C4-2B (cell line): Measurements from ENCODE around the gene TMUB1.
A peak's percentile ranks its signal among the peaks of the same experiment; 100 is the strongest.

Source experiments
- H3K27ac ChIP-seq: fragments of 450-650 bp; 2 replicates; pipeline ENCODE4 v1.5.1; 2017
- ZFX ChIP-seq: fragments of 450-650 bp; IDR thresholded peaks from 2 replicates; pipeline ENCODE4 v1.6.1; 2017
- TF ChIP-seq, protein P1 (sequence below): fragments of 450-650 bp; conservative IDR thresholded peaks from 2 replicates; pipeline ENCODE4 v1.5.1; 2017; ENCODE audit warnings: mild to moderate bottlenecking

TMUB1 gene

GRCh38 chr7:151062399-151063211 is 20.7 kb downstream of the TMUB1 start:
- TF ChIP-seq ZFX, result no peak
- TF ChIP-seq, protein P1, sequence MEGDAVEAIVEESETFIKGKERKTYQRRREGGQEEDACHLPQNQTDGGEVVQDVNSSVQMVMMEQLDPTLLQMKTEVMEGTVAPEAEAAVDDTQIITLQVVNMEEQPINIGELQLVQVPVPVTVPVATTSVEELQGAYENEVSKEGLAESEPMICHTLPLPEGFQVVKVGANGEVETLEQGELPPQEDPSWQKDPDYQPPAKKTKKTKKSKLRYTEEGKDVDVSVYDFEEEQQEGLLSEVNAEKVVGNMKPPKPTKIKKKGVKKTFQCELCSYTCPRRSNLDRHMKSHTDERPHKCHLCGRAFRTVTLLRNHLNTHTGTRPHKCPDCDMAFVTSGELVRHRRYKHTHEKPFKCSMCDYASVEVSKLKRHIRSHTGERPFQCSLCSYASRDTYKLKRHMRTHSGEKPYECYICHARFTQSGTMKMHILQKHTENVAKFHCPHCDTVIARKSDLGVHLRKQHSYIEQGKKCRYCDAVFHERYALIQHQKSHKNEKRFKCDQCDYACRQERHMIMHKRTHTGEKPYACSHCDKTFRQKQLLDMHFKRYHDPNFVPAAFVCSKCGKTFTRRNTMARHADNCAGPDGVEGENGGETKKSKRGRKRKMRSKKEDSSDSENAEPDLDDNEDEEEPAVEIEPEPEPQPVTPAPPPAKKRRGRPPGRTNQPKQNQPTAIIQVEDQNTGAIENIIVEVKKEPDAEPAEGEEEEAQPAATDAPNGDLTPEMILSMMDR, result no peak
- no peak overlapping the region for H3K27ac ChIP-seq

GRCh38 chr7:151062111-151062398 is 21.2 kb downstream of the TMUB1 start:
- TF ChIP-seq, protein P1, result no peak
- TF ChIP-seq ZFX, result no peak

DNA sequence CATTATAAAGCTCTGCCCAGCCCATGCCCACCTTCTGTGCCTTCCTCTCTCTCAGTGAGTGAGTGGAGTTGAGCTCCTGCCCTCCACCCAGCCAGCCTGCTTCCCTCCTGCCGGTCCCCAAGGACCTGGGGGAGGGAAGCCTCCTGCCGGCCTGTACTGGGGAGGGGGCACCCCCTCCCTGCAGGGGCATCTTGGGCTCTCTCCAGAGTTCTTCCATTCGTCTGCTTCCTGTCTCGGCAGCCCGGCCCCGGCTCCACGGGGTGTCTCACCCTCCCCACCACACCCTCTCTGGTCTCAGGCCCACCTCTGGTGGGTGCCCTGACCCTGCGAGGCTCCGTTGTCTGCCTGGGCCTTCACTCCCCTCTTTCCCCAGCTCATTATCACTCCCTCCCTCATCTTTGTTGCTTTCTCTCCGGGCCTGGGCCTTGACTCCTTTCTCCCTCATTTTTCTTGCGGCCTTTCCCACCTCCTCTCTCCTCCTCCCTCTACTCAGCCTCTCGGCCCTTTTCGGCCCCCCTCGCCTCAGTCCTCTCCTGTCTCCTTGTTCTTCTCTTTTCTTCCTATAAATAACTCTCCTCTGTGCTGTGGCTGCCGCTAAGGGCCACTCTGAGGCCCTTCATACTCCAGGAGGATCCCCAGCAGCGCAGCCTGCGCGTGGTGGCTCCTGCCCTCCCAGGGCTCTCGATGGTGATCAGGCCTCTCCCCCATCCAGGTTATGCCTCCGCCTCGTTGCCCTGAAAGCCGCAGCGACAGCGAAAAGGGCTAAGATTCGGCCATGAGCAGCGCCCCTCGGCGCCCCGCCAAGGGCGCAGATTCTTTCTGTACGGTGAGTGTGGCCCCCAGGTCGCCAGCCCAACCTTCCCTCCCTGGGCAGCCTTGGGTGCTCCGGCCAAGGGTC is 21.8 kb downstream of the TMUB1 start:
- TF ChIP-seq, protein P1, result no peak
- TF ChIP-seq ZFX, result no peak

More at GRCh38 chr7:151062111-151062398, 21.2 kb downstream of the TMUB1 start:
- no peak overlapping the region for H3K27ac ChIP-seq

GRCh38 chr7:151060416-151061212 is 22.7 kb downstream of the TMUB1 start:
- peak overlapping the region; percentile 80 for H3K27ac ChIP-seq
- TF ChIP-seq ZFX, result no peak

More for the DNA sequence above, 21.8 kb downstream of the TMUB1 start:
- H3K27ac ChIP-seq, result peak overlapping the region; percentile 80; the same call in 1 of the 2 replicates

- TF ChIP-seq ZFX, result no peak
- TF ChIP-seq, protein P1, result no peak
- H3K27ac ChIP-seq, result peak overlapping the region; percentile 80
These were observed 23.2 kb downstream of the TMUB1 start for GRCh38 chr7:151060113-151060415.

- peak; percentile 34; the same call in 1 of the 2 replicates for TF ChIP-seq ZFX
- TF ChIP-seq, protein P1, result no peak; the same call in 1 of the 2 replicates
- peak within 1 kb of the TSS; percentile 80 for H3K27ac ChIP-seq
These were observed 23.8 kb downstream of the TMUB1 start, which contains the start of gene SLC4A2 for GRCh38 chr7:151059367-151060112. Gene SLC4A2 (plus strand): TSS chr7:151059589. CDS start chr7:151061988, 2,399 bp downstream.

DNA sequence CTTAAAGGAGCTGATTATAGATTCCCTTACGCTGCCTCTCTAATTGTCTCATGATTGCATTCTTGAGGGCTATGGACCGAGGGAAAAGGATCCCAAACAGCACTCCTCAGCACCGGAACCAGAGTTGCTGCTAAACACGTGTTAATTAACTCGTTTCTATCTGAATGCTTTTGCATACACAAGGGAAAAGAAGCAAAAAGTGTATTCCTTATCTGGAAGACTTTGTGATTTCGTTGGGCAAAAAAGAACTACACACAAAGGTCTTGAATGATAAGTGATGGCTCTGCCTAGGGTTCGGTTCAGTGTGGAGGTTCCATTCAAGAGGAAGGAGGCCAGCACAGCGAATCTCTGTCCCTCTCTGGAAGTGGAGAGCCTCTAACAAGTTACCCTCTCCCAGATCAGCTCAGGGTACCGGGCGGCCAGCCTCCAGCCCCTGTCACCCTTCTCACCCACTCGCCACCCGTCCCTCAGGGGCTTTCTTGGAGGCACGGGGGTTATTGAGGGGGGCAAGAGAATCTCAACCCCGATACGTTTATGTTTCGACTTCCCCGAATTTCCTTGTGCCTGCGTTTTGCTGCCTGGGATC is 24.4 kb downstream of the TMUB1 start:
- peak overlapping the region; percentile 80 for H3K27ac ChIP-seq

More for the DNA sequence above, 24.4 kb downstream of the TMUB1 start:
- TF ChIP-seq, protein P1, result no peak
- no peak for TF ChIP-seq ZFX
